ENCODE data around the gene GNG7.
"Not testable (repeated sequence)": the region's sequence is repeated elsewhere in the genome, so short reads cannot be mapped to it uniquely, and the experiment has no call there.

GNG7 gene

DNA sequence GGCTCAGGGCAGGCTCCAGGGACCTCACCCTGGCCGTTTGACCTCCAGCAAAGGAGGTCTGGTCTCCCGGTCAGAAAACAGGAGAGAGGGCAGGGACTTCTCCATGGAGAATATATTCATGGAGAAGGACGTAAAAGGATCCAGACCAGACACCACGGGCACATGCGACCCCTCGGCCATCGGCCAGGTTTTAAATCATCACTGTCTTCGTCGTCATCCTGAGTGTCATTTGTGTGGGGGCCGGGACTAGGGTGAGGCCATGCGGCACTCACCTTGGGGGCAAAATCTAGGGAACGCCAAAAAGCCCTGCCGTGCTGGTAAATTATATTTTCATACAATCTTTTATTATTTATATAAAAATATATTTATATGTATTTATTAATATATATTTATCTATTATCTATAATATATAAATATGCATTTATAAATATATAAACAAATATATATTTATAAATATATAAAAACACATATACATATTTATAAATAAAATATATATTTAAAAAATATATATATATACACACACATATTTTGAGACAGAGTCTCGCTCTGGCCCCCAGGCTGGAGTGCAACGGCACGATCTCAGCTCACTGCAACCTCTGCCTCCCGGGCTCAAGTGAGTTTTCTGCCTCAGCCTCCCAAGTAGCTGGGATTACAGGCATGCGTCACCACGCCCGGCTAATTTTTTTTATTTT lies 151.2 kb downstream of the GNG7 start:
- no peak for DNase-seq (ENCODE audit: low read depth in 2 of 2)

DNA sequence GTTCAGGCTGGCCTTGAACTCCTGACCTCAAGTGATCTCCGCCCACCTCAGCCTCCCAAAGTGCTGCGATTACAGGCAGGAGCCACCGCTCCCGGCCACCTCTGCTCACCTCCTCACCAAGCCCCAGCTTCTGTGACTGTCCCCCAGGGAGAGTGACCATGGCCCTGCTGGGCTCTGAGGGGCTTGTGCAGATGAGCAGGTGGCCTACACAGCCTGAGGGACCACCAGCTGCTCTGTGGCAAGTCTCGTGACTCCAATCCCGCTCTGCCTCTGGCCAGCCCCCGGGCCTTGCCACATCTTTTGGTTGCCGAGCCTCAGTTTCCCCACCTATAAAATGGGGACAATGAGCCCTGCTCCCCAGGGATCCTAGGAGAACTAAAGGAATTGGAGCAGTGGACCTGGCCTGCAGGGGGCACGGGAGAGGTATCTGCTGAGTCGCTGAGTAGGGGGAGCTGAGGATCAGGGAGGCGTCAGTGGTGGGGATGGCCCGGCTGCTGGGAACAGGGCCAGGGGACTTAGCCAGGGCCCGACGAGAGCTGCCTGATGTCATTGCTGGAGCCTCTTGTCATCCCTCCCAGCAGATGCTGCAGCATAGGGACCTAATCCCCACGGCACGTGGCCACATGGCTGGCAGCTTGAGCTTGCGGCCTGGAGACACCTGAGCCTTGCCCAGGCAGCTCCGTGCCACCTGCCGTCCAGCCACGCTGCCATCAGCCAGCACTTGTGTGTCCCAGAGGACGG lies 151.9 kb downstream of the GNG7 start:
- DNase-seq (ENCODE audit: low read depth in 2 of 2), result no peak

DNA sequence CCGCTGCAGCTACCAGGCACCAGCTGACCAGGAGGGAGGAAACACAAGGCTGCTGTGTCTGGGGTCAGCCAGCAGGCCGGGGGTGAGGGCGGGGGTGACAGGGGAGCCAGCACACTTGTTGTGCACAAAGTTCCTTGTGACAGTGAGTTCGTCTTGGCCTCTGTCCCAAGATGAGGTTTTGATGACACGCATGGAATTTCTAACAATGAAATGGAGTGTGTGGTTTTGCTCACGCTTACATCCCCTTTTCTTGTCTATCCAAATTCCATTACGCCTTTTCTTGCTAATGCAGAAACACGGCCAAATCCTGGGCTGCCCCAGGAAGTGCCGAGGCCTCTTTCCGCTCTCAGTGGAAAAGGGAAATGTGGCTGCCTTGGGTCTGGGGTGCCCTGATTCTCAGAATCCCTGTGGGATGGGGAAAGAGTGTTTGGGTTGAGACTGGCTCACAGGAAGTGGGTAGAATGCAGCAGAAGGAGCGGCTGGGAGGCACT lies 152.7 kb downstream of the GNG7 start:
- DNase-seq (ENCODE audit: low read depth in 2 of 2), result no peak

DNA sequence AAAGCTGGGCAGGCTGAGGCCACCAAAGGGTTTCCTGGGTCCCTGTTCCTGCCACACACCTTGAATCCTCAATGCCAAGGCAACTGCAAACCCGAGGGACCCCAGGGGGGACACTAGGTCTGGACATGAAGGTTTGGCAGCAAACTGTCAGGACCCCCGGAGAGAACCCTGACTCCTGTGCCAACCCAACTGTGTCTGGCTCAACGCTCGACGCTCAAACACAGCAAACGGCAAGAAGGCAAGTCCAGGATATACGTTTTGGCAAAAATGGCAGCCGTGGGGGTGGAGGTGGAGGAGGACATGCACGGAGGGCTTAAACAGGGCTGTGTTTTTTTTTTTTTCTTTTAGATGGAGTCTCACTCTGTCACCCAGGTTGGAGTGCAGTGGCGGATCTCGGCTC lies 153.5 kb downstream of the GNG7 start:
- no peak for DNase-seq (ENCODE audit: low read depth in 2 of 2)

DNA sequence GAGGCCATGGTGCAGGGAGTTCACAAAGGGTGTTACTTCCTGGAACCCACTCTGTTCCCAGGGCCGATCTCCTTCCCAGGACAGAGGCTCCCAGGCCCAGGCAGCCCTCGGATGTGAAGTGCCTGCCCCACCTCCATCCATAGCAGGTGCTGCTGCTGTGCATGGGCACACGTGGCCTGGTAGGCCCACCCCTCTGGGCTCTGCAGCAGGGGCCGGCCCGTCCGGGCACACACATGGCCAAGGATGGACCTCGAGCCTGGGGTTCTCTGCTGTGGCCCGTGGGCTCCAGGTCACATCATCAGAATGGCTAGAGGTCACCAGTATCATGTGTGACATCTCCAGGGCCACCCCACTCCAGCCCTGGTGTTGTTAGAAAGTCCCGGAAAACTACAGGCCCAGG lies 154.8 kb downstream of the GNG7 start:
- no peak for DNase-seq (ENCODE audit: low read depth in 2 of 2)

DNA sequence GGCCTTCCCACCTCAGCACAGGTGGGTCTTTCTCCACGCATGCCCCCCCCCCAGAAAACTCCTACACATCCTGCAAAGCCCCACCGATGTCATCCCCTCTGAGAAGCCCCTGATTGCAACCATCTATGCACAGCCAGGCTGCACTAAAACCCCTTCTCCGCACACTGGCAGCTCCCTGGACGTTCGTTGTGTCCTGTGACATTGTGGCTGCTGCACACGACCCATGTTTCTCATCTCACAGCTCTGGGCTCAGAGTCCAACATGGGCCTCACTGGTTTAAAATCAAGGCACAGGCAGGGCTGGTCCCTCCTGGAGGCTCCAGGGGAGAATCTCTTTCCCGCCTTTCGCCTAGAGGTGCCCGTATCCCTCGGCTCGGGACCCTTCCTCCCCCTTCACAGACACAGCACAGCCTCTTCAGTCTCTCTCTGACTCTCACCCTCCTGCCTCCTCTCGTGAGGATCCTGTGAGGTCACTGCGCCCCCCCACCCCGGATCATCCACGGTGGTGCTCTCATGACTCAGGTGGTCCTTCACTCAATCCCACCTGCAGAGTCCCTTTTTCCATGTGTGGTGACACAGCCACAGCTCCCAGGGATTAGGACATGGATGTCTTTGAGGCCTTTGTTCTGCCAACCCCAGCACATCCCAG lies 155.3 kb downstream of the GNG7 start:
- DNase-seq (ENCODE audit: low read depth in 2 of 2), result no peak

DNA sequence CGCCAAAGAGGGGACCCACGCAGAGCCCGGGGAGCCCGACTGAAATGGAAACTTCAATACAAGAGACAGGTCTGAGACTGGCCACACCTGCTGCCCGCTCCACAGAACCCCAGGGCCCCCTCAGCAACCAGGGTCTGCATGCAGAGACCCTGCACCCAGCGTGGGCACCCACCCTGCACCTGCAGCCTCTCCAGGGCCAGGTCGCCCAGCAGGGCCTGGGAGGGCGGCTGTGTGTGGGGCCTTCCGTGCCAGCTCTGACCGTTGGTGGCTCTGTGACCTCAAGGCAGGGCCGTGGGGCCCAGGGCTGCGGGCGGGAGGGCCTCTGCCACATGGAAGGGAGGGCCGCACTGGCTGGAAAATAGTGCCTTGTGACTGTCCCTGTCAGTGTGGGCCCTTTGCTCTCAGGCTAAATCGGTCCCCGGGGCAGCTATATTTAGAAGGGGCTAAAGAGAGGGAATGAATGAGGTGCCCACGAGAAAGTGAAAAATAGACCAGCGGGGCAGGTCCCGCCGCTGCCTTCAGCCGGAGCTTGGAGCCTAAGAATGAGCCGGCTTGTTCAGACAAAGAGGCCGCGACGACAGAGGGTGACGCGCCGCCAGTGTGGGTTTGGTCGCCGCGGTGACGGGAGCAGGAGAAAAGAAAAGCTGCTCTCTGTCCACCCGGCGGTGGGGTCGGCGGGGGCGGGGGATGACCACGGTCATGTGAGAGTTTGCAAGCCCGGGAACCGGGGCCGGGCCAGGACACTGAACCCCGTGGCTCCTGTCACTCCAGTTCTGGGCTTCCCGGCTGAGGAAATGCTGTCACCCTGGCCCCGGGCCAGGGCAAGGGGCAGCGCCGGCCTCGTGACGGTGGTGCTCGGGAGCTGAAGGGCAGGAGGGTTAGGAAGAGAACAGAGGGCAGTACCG lies 156.1 kb downstream of the GNG7 start:
- no peak for DNase-seq (ENCODE audit: low read depth in 2 of 2)

DNA sequence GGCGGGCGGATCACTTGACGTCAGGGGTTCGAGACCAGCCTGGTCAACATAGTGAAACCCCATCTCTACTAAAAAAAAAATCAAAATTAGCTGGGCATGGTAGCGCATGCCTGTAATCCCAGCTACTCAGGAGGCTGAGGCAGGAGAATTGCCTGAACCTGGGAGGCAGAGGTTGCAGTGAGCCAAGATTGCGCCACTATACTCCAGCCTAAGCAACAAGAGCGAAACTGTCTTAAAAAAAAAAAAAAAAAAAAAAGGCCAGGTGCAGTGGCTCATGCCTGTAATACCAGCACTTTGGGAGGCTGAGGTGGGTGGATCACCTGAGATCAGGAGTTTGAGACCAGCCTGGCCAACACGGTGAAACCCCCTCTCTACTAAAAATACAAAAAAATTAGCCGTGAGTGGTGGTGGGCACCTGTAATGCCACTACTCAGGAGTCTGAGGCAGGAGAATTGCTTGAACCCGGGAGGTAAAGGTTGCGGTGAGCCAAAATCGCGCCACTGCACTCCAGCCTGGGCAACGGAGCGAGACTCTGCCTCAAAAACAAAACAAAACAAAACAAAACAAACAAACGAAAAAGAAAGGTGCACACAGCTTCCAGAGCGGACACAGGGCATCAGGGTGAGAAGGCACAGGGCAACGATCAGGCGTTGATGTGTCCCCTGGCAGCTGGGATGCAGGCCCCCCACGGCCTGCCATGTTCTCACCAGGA lies 156.9 kb downstream of the GNG7 start:
- DNase-seq (ENCODE audit: low read depth in 2 of 2), result not testable (repeated sequence)

DNA sequence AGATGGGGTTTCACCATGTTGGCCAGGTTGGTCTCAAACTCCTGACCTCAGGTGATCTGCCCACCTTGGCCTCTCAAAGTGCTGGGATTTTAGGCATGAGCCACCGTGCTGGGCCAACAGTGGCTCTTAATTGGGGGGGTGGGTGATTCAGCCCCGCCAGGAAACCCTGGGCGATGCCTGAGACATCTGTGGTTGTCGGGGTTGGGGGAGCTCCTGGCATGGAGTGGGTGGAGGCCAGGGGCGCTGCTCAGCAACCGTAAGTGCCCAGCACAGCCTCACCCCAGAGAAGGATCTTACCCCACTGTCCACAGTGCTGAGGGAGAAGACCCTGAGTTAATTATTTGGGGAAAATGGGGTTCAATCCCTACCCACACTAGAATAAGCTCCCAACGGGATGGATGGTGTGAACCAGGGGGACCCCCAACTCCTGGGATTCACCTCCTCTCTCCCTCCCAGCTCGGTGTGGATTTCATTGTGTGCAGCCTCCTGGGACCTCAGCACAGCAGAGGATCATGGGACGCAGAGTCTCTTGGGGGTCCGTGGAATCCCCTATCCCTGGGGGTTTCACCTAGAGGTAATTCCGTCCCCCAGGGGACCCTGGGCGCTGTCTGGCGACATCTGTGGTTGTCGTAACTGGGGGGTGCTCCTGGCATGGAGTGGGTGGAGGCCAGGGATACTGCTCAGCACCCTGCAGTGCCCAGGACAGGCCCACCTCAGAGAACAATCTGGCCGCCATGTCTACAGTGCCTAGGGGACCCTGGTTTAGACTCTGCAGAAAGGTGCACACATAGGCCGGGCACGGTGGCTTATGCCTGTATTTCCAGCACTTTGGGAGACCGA lies 157.7 kb downstream of the GNG7 start:
- no peak for DNase-seq (ENCODE audit: low read depth in 2 of 2)

DNA sequence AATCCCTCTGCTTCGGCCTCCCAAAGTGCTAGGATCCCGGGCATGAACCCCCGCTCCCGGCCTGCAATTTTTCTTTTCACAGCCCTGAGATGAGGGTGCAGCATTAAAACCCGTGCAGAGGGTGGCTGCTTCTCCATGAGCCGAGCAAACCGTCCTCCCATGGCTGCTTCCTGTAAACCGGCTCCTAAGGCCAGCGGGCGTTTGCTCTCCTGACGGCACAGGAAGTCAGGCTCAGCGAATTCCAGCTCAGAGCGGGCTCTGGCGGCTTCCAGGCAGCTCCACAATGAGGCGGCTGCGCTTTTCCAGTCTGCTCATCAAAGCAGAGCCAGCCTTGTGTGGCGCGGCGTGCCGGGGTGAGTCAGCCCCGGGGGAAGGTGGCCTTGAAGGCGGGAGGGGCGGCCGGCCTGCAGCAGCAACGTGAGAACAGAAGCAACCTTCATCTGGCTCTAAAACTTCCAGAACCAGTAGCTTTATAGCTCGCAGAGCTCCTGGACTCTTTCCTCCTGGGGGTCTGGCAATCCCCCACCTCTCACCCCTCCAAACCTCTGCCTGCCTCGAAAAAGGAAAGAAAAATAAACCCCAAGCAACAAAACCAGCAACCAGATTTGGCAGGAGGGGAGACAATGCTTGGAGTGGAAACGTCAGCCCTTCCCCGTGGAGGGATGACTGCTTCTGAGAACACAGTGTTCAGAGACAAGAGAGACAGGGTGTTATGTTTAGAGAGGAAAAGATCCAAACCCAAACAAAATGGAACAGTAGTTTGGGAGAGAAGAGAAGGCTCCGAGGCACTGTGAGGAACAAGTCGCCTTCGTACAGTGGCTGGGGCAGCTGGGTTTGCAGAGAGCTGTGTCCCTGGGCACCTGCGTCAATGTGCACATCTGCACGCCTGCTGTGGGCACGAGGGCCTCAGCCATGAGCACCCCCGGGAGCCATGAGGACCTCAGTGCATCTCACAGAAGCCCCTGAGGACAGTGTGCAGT lies 158.7 kb downstream of the GNG7 start:
- DNase-seq (ENCODE audit: low read depth in 2 of 2), result peak; percentile 55 to 56

DNA sequence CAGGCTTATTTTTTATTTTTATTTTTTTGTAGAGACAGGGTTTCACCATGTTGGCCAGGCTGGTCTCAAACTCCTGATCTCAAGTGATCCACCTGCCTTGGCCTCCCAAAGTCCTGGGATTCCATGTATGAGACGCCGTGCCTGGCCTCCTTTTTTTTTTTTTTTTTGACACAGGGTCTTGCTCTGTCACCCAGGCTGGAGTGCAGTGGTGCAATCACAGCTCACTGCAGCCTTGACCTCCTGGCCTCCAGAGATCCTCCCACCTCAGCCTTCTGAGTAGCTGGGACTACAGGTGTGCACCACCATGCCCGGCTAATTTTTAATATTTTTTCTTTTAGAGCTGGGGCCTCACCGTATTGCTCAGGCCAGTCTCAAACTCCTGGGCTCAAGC lies 159.4 kb downstream of the GNG7 start:
- DNase-seq (ENCODE audit: low read depth in 2 of 2), result not testable (repeated sequence)

DNA sequence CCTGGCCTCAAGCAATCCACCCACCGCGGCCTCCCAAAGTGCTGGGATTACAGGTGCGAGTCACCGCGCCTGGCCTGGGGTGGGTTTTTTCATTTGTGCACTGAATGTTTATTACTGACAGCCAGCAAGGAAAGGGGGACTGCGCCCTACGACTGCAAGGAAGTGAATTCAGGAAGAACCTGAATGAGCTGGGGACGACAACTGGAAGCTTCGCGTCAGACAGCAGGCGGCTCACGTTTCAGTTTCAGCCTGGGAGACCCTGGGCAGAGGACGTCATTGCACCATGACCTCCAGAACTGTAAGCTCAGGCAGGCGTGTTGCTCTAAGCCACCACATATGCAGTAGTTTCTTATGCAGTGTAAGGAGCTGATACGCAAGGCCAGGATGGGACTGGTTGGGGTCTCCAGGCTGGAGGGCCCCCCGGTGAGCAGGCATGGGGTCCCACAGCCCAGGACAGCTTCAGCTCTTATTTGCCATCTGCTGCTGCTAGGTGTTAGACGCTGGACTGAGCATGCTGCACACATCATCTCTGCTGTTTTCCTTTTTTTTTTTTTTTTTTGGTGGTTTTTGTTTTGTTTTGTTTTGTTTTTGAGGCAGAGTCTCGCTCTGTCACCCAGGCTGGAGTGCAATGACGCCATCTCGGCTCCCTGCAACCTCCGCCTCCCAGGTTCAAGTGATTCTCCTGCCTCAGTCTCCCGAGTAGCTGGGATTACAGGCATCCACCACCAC lies 160.0 kb downstream of the GNG7 start:
- no peak for DNase-seq (ENCODE audit: low read depth in 2 of 2)

DNA sequence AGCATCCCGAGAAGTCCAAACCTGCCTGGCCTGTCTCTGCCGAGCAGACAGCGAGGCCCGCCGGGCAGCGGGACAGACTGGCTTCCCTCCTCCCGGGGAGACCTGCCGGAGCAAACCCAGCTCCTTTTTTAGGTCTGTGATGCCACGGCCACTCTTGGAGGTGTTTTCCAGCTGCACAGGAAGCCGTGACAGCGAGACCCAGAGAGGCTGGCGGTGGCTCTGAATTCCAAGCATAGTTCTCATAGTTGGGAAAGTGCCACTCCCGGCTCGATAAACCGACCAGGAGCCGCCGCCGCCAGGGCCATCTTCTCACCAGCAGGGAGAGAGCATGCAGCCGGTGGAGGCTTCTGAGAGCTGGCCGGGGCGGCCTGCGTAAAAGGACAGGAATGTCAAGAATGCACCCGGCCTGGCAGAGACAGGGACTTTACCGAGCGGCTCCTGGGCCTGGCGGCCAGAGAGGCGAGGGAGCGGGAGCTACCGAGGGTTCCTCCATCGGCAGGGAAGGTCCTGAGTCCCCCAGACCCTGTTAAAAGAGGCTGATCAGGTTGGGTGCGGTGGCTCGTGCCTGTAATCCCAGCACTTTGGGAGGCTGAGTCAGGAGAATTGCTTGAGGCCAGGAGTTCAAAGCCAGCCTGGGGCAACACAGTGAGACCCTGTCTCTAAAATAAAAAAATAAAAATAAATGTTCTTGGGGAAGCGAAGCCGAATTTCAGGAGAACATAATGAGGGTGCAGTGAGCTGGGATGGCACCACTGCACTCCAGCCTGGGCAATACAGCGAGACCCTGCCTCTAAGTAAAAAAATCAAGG lies 161.6 kb downstream of the GNG7 start:
- DNase-seq (ENCODE audit: low read depth in 2 of 2), result no peak

DNA sequence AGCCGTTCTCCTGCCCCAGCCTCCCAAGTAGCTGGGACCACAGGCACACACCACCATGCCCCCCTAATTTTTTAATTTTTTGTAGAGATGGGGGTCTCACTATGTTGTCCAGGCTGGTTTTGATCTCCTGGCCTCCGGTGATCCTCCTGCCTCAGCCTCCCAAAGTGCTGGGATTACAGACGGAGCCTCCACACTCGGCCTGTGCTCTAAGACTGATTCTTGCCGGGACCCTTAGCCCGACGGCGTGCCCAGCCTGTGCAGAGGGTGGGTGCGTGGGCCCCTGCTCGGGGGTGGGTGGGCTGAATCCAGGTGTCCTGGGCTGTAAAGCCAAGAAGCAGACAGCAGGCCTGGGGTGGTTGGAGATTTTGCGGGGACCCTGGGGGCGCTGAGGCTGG lies 162.2 kb downstream of the GNG7 start:
- DNase-seq (ENCODE audit: low read depth in 2 of 2), result no peak

DNA sequence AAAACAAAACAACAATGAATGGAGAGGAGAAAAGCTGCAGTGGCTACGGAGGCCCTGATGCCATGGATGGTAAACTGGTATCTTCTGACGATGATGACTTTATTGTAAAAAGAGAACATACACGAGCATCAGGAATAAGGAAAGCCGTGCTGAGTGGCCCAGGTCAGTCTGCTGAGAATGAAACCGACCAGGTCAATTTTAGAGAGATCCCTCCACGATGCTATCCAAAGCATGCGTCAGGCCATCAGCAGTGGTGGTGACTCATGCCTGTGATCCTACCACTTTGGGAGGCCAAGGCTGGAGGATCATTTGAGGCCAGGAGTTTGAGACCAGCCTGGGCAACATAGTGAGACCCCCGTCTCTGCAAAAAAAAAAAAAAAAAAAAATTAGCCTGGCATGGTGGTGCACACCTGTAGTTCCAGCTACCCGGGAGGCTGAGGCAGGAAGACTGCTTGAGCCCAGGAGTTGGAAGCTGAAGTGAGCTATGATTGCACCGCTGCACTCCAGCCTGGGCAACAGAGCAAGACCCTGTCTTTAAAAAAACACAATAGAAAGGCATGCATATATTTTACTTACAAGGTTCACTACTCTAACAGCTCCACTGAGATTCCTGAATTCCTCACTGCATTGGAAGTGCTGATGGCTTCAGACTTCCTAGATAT lies 164.3 kb downstream of the GNG7 start:
- no peak for DNase-seq (ENCODE audit: low read depth in 2 of 2)

DNA sequence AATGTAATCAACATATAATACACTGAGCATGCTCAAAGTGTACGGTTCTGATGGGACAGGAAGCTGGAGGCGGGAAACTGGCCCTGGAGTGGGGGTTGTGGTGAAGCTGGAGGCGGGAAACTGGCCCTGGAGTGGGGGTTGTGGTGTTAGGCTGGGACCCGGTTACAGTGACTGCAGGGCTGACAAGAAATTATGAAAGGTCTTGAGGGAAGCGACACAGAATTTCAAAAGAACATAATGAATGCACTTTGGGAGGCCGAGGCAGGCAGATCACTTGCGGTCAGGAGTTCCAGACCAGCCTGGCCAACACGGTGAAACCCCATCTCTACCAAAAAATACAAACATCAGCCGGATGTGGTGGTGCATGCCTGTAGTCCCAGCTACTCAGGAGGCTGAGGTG lies 164.9 kb downstream of the GNG7 start:
- not testable (repeated sequence) for DNase-seq (ENCODE audit: low read depth in 2 of 2)

DNA sequence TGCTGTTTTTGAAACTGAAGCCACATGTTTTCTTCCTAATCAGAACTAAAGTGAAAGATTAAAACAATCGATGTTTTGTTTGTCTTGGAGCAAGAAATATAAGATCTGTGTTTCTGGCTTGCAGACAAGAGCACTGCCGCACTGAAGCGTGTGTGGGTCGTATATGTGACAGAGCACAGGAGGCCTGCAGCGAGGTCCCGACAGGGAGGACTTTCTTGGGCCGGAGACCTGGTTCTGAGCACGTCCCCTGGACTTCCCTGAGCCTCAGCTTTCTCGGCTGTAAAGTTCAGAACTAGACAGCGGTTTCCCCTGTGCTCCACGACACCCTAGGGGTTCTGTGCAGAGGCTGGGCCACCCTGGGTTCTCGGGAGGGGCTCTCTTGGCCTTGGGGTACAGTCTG lies 166.0 kb downstream of the GNG7 start:
- DNase-seq (ENCODE audit: low read depth in 2 of 2), result no peak

Measured in activated CD4-positive, alpha-beta T cell treated with anti-CD3 and anti-CD28 coated beads for 24 hours (primary cell).